RWPE2 (cell line): Measurements from ENCODE around the gene XIRP1.

Experiments used
- ATAC-seq: fragments of 200-7000 bp; cut with Tn5 transposase; 3 replicates; pipeline ENCODE4 v1.9.1; 2021; ENCODE audit warnings: low read depth
- DNase-seq: peaks from one replicate; pipeline ENCODE4 v3.0.0-alpha.2; 2020; ENCODE audit warnings: low spot score
- H3K27ac ChIP-seq: fragments of 450-650 bp; 2 replicates; pipeline ENCODE4 v1.5.1; 2017; ENCODE audit warnings: mild to moderate bottlenecking; ENCODE audit not compliant: poor library complexity, severe bottlenecking
- H3K27me3 ChIP-seq: fragments of 250-450 bp; sonication (Bioruptor Pico); 2 replicates; pipeline ENCODE4 v1.5.1; 2021; ENCODE audit warnings: mild to moderate bottlenecking, moderate library complexity; ENCODE audit not compliant: insufficient read depth, poor library complexity, severe bottlenecking
- H3K36me3 ChIP-seq: fragments of 250-450 bp; sonication (Bioruptor Pico); 2 replicates; pipeline ENCODE4 v1.5.1; 2020; ENCODE audit warnings: low read depth, mild to moderate bottlenecking, moderate library complexity
- H3K4me1 ChIP-seq: fragments of 250-450 bp; sonication (Bioruptor Pico); 2 replicates; pipeline ENCODE4 v1.5.1; 2021; ENCODE audit warnings: mild to moderate bottlenecking, moderate library complexity; ENCODE audit not compliant: insufficient read depth, poor library complexity, severe bottlenecking
- H3K4me3 ChIP-seq: fragments of 250-450 bp; sonication (Bioruptor Pico); 2 replicates; pipeline ENCODE4 v1.5.1; 2021; ENCODE audit warnings: mild to moderate bottlenecking, moderate library complexity; ENCODE audit not compliant: severe bottlenecking
- H3K9me3 ChIP-seq: fragments of 250-450 bp; sonication (Bioruptor Pico); 2 replicates; pipeline ENCODE4 v1.5.1; 2021; ENCODE audit warnings: mild to moderate bottlenecking, moderate library complexity; ENCODE audit not compliant: severe bottlenecking
- TF ChIP-seq, protein P1 (sequence below): fragments of 450-650 bp; IDR thresholded peaks from one replicate; pipeline ENCODE4 v1.5.1; 2017; ENCODE audit warnings: mild to moderate bottlenecking, moderate library complexity; ENCODE audit not compliant: poor library complexity, severe bottlenecking

XIRP1 gene

DNA sequence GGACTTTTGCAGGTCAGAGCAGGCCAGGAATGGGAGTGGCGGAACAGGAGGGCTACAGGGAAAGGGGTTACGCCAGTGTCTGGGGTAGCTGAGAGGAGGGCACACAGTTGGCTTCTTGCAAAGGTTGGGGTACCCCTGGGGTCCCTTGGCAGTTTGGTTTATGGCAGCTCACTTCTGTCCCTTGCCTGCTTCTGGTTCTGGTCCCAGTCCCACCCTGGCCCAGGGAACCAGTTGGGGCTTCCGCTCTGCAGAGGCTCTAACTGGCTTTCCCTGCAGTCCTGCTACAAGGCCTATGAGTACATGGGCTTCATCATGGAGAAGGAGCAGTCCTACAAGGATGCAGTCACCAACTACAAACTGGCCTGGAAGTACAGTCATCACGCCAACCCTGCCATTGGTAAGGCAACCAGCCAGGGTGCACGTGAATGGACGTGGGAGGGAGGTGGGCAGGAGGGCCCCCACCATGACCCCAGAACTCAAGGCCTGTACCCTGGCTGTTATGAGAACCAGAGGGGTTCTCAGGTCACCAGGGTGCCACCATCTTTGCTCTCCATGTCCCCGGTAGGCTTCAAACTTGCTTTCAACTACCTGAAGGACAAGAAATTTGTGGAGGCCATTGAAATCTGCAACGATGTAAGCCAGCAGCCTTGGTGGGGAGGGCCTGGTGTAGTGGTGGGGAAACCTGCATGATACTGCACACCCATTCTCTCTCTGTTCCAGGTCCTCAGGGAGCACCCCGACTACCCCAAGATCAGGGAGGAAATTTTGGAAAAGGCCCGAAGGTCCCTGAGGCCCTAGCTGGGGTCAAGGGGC lies 54.2 kb downstream of the XIRP1 start:
- Histone ChIP-seq H3K4me1 (peaks cover 28% of the 10 kb centered on the region), H3K27ac (no peak overlapping the region), H3K4me3 (no peak overlapping the region), H3K36me3 (peaks cover 15% of the 10 kb centered on the region), H3K9me3 (no peaks in the 10 kb centered on the region), H3K27me3 (no peaks in the 10 kb centered on the region)
- DNase-seq (no peak), ATAC-seq (no peak)
- TF ChIP-seq, protein P1, sequence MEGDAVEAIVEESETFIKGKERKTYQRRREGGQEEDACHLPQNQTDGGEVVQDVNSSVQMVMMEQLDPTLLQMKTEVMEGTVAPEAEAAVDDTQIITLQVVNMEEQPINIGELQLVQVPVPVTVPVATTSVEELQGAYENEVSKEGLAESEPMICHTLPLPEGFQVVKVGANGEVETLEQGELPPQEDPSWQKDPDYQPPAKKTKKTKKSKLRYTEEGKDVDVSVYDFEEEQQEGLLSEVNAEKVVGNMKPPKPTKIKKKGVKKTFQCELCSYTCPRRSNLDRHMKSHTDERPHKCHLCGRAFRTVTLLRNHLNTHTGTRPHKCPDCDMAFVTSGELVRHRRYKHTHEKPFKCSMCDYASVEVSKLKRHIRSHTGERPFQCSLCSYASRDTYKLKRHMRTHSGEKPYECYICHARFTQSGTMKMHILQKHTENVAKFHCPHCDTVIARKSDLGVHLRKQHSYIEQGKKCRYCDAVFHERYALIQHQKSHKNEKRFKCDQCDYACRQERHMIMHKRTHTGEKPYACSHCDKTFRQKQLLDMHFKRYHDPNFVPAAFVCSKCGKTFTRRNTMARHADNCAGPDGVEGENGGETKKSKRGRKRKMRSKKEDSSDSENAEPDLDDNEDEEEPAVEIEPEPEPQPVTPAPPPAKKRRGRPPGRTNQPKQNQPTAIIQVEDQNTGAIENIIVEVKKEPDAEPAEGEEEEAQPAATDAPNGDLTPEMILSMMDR, result no peak

DNA sequence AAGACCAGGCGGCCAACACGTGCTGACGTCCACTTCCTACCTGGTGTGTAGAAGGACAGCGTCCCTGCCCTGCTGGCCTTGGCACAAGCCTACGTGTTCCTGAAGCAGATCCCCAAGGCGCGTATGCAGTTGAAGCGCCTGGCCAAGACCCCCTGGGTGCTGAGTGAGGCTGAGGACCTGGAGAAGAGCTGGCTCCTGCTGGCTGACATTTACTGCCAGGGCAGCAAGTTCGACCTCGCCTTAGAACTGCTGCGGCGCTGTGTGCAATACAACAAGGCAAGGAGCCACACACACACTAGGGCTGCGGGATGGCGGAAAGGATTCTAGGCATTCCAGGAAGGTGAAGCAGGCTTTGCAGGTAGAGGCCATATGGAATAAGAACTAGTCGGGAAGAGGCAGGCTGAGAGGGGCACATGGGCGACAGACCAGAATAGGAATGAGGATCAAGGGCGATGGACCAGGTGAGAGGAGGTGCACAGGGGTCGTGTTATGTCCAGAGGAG lies 54.9 kb downstream of the XIRP1 start:
- no peak overlapping the region for H3K27ac ChIP-seq
- no peak overlapping the region for H3K4me3 ChIP-seq
- no peaks in the 10 kb centered on the region for H3K9me3 ChIP-seq
- TF ChIP-seq, protein P1, result no peak
- DNase-seq (no peak), ATAC-seq (no peak)
- peaks cover 25% of the 10 kb centered on the region for H3K4me1 ChIP-seq
- H3K27me3 ChIP-seq, result no peaks in the 10 kb centered on the region
- peaks cover 8% of the 10 kb centered on the region for H3K36me3 ChIP-seq

DNA sequence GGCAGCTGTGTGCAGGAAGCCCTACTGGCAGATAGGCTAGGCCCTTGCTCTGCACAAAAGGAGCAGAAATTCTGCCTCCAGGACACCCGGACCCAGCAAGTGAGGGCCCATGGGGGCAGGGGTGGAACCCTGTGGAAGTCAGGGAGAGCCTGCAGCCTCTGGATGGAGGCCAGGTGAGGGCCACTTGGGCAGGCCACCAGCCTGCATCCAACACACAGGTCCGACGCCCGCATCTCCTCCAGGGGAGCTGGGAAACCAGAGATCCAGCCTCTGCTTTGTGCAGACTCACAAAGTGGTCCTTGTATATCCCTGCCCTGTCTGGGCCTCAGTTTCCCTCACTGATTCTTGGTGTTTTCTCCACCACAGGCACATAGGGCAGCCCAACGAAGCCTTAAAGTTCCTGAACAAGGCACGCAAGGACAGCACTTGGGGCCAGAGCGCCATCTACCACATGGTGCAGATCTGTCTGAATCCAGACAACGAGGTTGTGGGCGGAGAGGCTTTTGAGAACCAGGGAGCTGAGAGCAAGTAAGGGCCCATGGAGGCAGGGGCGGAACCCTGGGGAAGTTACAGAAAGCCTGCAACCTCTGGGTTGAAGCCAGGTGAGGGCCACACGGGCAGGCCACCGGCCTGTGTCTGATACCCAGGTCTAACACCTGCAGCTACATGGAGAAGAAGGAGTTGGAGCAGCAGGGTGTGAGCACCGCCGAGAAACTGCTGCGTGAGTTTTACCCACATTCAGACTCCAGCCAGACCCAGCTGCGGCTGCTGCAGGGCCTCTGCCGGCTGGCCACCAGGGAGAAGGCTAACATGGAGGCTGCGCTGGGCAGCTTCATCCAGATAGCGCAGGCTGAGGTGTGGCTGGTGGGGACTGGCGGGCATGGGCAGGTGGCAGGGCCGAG lies 55.6 kb downstream of the XIRP1 start:
- peaks cover under 1% of the 10 kb centered on the region; the same call in 1 of the 2 replicates for H3K36me3 ChIP-seq
- DNase-seq (peak; percentile 49), ATAC-seq (no peak)

DNA sequence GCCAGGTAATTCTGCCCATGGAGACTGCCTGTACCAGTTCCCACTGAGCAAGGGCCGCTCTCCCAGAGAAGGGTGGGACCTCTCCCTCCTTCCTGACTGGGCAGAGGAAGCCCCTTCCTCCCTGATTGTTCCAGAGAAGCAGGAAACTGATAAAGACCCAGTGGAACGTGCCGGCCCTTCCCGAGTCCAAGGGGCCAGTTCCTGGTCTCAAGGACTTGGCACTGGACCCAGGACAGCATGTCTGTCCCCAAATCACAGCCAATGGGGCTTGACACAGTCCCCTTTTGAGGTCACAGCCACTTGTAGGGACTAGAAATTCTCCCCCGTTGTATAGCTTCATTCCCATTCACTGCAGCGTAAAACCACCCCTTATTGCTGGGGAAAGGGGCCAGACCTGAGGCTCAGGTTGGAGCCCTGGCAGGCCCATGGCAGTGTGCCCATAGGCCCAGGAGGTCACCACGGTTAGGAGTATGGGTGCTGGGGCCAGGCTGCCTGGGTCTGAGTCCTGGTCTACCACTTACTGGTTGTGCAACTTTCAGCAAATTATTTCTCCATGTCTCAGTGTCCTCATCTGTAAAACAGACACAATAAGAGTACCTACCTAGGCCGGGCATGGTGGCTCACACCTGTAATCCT lies 57.1 kb downstream of the XIRP1 start:
- ATAC-seq, result no peak

More for the DNA sequence above, 55.6 kb downstream of the XIRP1 start:
- no peaks in the 10 kb centered on the region for H3K9me3 ChIP-seq
- no peak overlapping the region for H3K4me3 ChIP-seq
- no peak overlapping the region for H3K27ac ChIP-seq
- TF ChIP-seq, protein P1, result no peak
- no peaks in the 10 kb centered on the region for H3K27me3 ChIP-seq
- peaks cover 18% of the 10 kb centered on the region for H3K4me1 ChIP-seq

More for the DNA sequence above, 57.1 kb downstream of the XIRP1 start:
- H3K27ac ChIP-seq, result no peak overlapping the region
- no peaks in the 10 kb centered on the region for H3K27me3 ChIP-seq
- no peaks in the 10 kb centered on the region; the same call in 1 of the 2 replicates for H3K36me3 ChIP-seq
- peaks cover 3% of the 10 kb centered on the region for H3K4me1 ChIP-seq
- H3K9me3 ChIP-seq, result no peaks in the 10 kb centered on the region
- TF ChIP-seq, protein P1, result no peak
- DNase-seq, result no peak
- H3K4me3 ChIP-seq, result no peak overlapping the region
